Measurements from ENCODE around the gene CACNA1E. TPM values are rescaled to one million over a fixed set of nuclear protein-coding genes. Genes with fewer than 3 reads are reported as not detected.

CACNA1E gene
- total and polyA plus RNA-seq, 2 of the 4 experiments (the other 2 are of a cell fraction): not detected

GRCh38 chr1:181626279-181626938 is 143.1 kb downstream of the CACNA1E start:
- no peaks in the 10 kb centered on the region for H3K79me1 ChIP-seq (ENCODE audit: low read depth in 1 of 2, low read length in 2 of 2)
- POLR2A ChIA-PET (ENCODE audit: unreplicated experiment): no interaction called here
- no TSS peak for BruUV-seq (replicated peaks)
- H3K18ac ChIP-seq (ENCODE audit: low read depth, low read length): no peak overlapping the region
- H2BK20ac ChIP-seq (ENCODE audit: low read depth, low read length): no peak overlapping the region
- H3K27me3 ChIP-seq (ENCODE audit: control insufficient read depth, insufficient read depth, low read length): no peaks in the 10 kb centered on the region
- H3K4me2 ChIP-seq (ENCODE audit: low read depth, low read length): no peak overlapping the region
- H3K4me1 ChIP-seq (ENCODE audit: control insufficient read depth, insufficient read depth, low read length): no peaks in the 10 kb centered on the region
- H3K9me1 ChIP-seq (ENCODE audit: insufficient read depth, low read length): no peaks in the 10 kb centered on the region
- H4K91ac ChIP-seq (ENCODE audit: insufficient read depth, low read depth, low read length): no peak overlapping the region
- intact Hi-C loops (cut with micrococcal nuclease): no loop called here
- no peak overlapping the region for H3K27ac ChIP-seq (ENCODE audit: insufficient read depth, low read length)
- no peak for DNase-seq
- no peak overlapping the region for H4K5ac ChIP-seq (ENCODE audit: low read depth, low read length)
- no peak overlapping the region for H4K8ac ChIP-seq (ENCODE audit: low read depth in 2 of 2, low read length in 2 of 2)
- no peak overlapping the region for H3K9ac ChIP-seq (ENCODE audit: low read depth, low read length)
- H3K4me3 ChIP-seq (ENCODE audit: insufficient read depth, low read depth, low read length): no peak overlapping the region
- H3K4ac ChIP-seq (ENCODE audit: low read depth, low read length): no peak overlapping the region
- H2BK5ac ChIP-seq (ENCODE audit: low read depth, low read length, poor library complexity, severe bottlenecking): no peak overlapping the region
- H3K36me3 ChIP-seq (ENCODE audit: control insufficient read depth, insufficient read depth, low read length): no peaks in the 10 kb centered on the region
- H3K9me3 ChIP-seq (ENCODE audit: control insufficient read depth, insufficient read depth, low read length): peaks cover 3% of the 10 kb centered on the region; the same call in 1 of the 2 replicates
- TF ChIP-seq NFE2L2 (IDR thresholded peaks at IDR 0.05; ENCODE audit: low read depth, low read length) (no peak), RCOR1 (IDR thresholded peaks at IDR 0.05; ENCODE audit: insufficient replicate concordance, low read length) (no peak), SMC3 (IDR thresholded peaks at IDR 0.05; ENCODE audit: low read depth, low read length) (no peak), CHD1 (IDR thresholded peaks at IDR 0.05; ENCODE audit: low read depth, low read length) (no peak), BHLHE40 (IDR thresholded peaks at IDR 0.05; ENCODE audit: low read depth, low read length) (no peak), MXI1 (IDR thresholded peaks at IDR 0.05; ENCODE audit: borderline replicate concordance, low read depth, low read length) (no peak), CTCF (conservative IDR thresholded peaks at IDR 0.05; ENCODE audit: low read depth, low read length) (no peak), POLR2A (IDR thresholded peaks at IDR 0.05; ENCODE audit: low read depth, low read length) (no peak), RAD21 (IDR thresholded peaks at IDR 0.05; ENCODE audit: low read length) (no peak), ELK1 (IDR thresholded peaks at IDR 0.05; ENCODE audit: borderline replicate concordance, low read depth, low read length) (no peak), MAZ (IDR thresholded peaks at IDR 0.05; ENCODE audit: borderline replicate concordance, low read depth, low read length) (no peak), USF2 (IDR thresholded peaks at IDR 0.05; ENCODE audit: low read depth, low read length) (no peak)
- H3K56ac ChIP-seq (ENCODE audit: extremely low read depth, insufficient read depth, low read length): no peak overlapping the region
- CTCF ChIA-PET: no interaction called here
- no peak overlapping the region for H3K14ac ChIP-seq (replicated peaks; ENCODE audit: low read depth, low read length)
- in situ Hi-C loops (cut with MboI; ENCODE audit: low sequenced_read_pairs): no loop called here
- no peak overlapping the region for H2AK9ac ChIP-seq (replicated peaks; ENCODE audit: low read depth, low read length, poor library complexity)
- ATAC-seq (ENCODE audit: low read depth): no peak
- H2AK5ac ChIP-seq (ENCODE audit: low read depth, low read length): no peak overlapping the region
- 0% methylated on average over 1 of the region's 5 CpGs; no CpG with 5 or more reads in 1 of the 2 experiments for WGBS, 2 experiments (ENCODE audit: extremely low coverage in 2 of 2, insufficient read length in 1 of 2)
- dilution Hi-C loops (cut with HindIII; ENCODE audit: low sequenced_read_pairs, unreplicated experiment): no loop called here
- no peak overlapping the region for H2AFZ ChIP-seq (replicated peaks; ENCODE audit: low read length, poor library complexity)
- no peak overlapping the region for H2BK120ac ChIP-seq (ENCODE audit: low read depth, low read length)
- H3K23ac ChIP-seq (ENCODE audit: low read depth, low read length): no peak overlapping the region
- H2BK15ac ChIP-seq (ENCODE audit: low read depth, low read length): no peak overlapping the region
- no peaks in the 10 kb centered on the region for H4K20me1 ChIP-seq (ENCODE audit: insufficient read depth, low read length)

Data from IMR-90 (cell line).